Esophagus muscularis mucosa (tissue), 3 donors: ENCODE measurements around the gene CAPN11.
A peak's percentile ranks its signal among the peaks of the same experiment; 100 is the strongest.

ENCODE experiments used
- POLR2A ChIP-seq: fragments of 450-650 bp; IDR thresholded peaks from one replicate; pipeline ENCODE4 v1.6.1; 2017; ENCODE audit warnings: antibody characterized with exemption, moderate library complexity, mild to moderate bottlenecking, low read depth
- POLR2AphosphoS5 ChIP-seq, 2 donors: sonication (generic); formaldehyde crosslinking; IDR thresholded peaks; one replicate each; pipeline ENCODE4 v1.6.1; 2017; ENCODE audit warnings: antibody characterized with exemption in 2 of 2
- TF ChIP-seq, protein P1 (sequence below), 3 experiments: fragments of 200-600 bp in 2 of 3; fragments of 450-650 bp in 1 of 3; sonication (generic) in 2 of 3; IDR thresholded peaks; one replicate each; pipeline ENCODE4 v1.5.1; 2017 to 2019; ENCODE audit warnings: antibody characterized with exemption in 3 of 3, mild to moderate bottlenecking in 2 of 3, moderate library complexity in 1 of 3

DNA sequence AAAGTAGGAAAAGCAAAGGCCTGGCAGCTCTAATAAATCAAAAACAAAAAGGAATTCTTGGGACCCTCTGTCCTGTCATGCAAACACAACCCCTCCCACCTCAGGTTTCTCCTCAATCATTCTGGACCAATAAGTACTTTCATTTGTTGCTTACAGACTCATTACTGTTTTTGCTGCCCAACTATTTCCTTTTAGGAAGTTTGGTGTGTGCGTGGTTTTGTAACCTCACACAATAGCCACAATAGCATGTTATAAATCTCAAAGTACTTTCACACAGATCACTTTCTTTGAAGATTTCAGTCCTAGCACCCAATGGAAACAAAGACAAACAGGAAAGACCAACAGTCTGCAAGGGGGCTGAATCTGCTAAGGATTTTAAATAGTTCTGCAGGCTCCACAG lies 35.8 kb upstream of the CAPN11 start:
- TF ChIP-seq POLR2AphosphoS5 (IDR thresholded peaks at IDR 0.05) (peak in 1 of 2 donors; percentile 16), POLR2A (no peak)
- TF ChIP-seq, protein P1, sequence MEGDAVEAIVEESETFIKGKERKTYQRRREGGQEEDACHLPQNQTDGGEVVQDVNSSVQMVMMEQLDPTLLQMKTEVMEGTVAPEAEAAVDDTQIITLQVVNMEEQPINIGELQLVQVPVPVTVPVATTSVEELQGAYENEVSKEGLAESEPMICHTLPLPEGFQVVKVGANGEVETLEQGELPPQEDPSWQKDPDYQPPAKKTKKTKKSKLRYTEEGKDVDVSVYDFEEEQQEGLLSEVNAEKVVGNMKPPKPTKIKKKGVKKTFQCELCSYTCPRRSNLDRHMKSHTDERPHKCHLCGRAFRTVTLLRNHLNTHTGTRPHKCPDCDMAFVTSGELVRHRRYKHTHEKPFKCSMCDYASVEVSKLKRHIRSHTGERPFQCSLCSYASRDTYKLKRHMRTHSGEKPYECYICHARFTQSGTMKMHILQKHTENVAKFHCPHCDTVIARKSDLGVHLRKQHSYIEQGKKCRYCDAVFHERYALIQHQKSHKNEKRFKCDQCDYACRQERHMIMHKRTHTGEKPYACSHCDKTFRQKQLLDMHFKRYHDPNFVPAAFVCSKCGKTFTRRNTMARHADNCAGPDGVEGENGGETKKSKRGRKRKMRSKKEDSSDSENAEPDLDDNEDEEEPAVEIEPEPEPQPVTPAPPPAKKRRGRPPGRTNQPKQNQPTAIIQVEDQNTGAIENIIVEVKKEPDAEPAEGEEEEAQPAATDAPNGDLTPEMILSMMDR (IDR thresholded peaks at IDR 0.05) = no peak
